Upper lobe of left lung (tissue), 4 donors: ENCODE data around the gene HERC2.

Experiments
- EP300 ChIP-seq, 4 donors: sonication (generic); formaldehyde crosslinking; IDR thresholded peaks; one replicate each; pipeline ENCODE4 v1.5.1; 2017; ENCODE audit warnings: antibody characterized with exemption in 4 of 4, control low read depth in 2 of 4
- POLR2A ChIP-seq, 4 donors: fragments of 450-650 bp; IDR thresholded peaks; one replicate each; pipeline ENCODE4 v1.5.1; 2016 to 2017; ENCODE audit warnings: antibody characterized with exemption in 4 of 4, mild to moderate bottlenecking in 2 of 4
- POLR2AphosphoS5 ChIP-seq, 2 donors: sonication (generic); formaldehyde crosslinking; IDR thresholded peaks; one replicate each; pipeline ENCODE4 v1.5.1; 2017; ENCODE audit warnings: antibody characterized with exemption in 2 of 2
- TF ChIP-seq, protein P1 (sequence below), 6 experiments: fragments of 450-650 bp in 4 of 6; fragments of 200-600 bp in 2 of 6; sonication (generic) in 2 of 6; IDR thresholded peaks; one replicate each; pipeline ENCODE4 v1.5.1; 2016 to 2019; ENCODE audit warnings: antibody characterized with exemption in 6 of 6

DNA sequence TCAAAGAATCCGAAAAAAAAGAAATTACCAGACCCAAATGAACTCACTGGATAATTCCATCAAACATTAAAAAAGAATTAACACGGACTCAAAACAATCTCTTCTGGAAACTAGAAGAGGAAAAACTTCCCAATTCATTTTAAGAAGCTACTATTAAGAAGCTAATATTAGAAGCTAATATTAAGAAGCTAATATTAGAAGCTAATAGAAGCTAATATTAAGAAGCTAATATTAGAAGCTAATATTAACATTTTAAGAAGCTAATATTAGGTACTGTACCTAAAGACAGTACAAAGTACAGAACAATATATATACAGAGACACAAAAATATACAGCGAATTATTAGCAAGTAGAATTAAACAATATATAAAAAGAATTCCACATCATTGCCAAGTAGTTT lies 35.9 kb downstream of the HERC2 start:
- TF ChIP-seq, protein P1, sequence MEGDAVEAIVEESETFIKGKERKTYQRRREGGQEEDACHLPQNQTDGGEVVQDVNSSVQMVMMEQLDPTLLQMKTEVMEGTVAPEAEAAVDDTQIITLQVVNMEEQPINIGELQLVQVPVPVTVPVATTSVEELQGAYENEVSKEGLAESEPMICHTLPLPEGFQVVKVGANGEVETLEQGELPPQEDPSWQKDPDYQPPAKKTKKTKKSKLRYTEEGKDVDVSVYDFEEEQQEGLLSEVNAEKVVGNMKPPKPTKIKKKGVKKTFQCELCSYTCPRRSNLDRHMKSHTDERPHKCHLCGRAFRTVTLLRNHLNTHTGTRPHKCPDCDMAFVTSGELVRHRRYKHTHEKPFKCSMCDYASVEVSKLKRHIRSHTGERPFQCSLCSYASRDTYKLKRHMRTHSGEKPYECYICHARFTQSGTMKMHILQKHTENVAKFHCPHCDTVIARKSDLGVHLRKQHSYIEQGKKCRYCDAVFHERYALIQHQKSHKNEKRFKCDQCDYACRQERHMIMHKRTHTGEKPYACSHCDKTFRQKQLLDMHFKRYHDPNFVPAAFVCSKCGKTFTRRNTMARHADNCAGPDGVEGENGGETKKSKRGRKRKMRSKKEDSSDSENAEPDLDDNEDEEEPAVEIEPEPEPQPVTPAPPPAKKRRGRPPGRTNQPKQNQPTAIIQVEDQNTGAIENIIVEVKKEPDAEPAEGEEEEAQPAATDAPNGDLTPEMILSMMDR (IDR thresholded peaks at IDR 0.05), result no peak
- TF ChIP-seq EP300 (IDR thresholded peaks at IDR 0.05) (no peak), POLR2A (IDR thresholded peaks at IDR 0.05) (no peak), POLR2AphosphoS5 (IDR thresholded peaks at IDR 0.05) (no peak)
